PFSK-1 (cell line): ENCODE measurements around the gene CACNA1D.

Experiments
- FOXP2 ChIP-seq: optimal IDR thresholded peaks from 2 replicates; pipeline ENCODE3; 2011; ENCODE audit warnings: borderline replicate concordance, control low read depth, inconsistent platforms; ENCODE audit not compliant: insufficient read depth; ENCODE audit errors: extremely low read length, extremely low read depth
- POLR2AphosphoS5 ChIP-seq: IDR thresholded peaks from 2 replicates; pipeline ENCODE4 v1.6.1; 2012; ENCODE audit warnings: low read depth, mild to moderate bottlenecking, control low read depth, low read length, moderate library complexity
- SIN3A ChIP-seq: IDR thresholded peaks from 2 replicates; pipeline ENCODE4 v1.6.1; 2012; ENCODE audit warnings: mild to moderate bottlenecking, low read length, moderate library complexity, borderline replicate concordance; ENCODE audit not compliant: insufficient read depth
- TAF1 ChIP-seq: IDR thresholded peaks from 2 replicates; pipeline ENCODE4 v1.6.1; 2012; ENCODE audit warnings: low read length, control low read depth, borderline replicate concordance; ENCODE audit not compliant: insufficient read depth
- TF ChIP-seq, protein P1 (sequence below), 2 experiments: IDR thresholded peaks; 2 replicates each; pipeline versions ENCODE4 v1.6.1 to v1.8.0; 2011 to 2012; ENCODE audit warnings: low read depth in 2 of 2, low read length in 2 of 2, control low read depth in 1 of 2, inconsistent platforms in 1 of 2, mild to moderate bottlenecking in 1 of 2, moderate library complexity in 1 of 2; ENCODE audit not compliant: insufficient read depth in 1 of 2

The CACNA1D gene

GRCh38 chr3:53696401-53697172 is 202.2 kb downstream of the CACNA1D start:
- no peak for TF ChIP-seq POLR2AphosphoS5
- no peak for TF ChIP-seq TAF1
- TF ChIP-seq, protein P1, sequence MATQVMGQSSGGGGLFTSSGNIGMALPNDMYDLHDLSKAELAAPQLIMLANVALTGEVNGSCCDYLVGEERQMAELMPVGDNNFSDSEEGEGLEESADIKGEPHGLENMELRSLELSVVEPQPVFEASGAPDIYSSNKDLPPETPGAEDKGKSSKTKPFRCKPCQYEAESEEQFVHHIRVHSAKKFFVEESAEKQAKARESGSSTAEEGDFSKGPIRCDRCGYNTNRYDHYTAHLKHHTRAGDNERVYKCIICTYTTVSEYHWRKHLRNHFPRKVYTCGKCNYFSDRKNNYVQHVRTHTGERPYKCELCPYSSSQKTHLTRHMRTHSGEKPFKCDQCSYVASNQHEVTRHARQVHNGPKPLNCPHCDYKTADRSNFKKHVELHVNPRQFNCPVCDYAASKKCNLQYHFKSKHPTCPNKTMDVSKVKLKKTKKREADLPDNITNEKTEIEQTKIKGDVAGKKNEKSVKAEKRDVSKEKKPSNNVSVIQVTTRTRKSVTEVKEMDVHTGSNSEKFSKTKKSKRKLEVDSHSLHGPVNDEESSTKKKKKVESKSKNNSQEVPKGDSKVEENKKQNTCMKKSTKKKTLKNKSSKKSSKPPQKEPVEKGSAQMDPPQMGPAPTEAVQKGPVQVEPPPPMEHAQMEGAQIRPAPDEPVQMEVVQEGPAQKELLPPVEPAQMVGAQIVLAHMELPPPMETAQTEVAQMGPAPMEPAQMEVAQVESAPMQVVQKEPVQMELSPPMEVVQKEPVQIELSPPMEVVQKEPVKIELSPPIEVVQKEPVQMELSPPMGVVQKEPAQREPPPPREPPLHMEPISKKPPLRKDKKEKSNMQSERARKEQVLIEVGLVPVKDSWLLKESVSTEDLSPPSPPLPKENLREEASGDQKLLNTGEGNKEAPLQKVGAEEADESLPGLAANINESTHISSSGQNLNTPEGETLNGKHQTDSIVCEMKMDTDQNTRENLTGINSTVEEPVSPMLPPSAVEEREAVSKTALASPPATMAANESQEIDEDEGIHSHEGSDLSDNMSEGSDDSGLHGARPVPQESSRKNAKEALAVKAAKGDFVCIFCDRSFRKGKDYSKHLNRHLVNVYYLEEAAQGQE (IDR thresholded peaks at IDR 0.05; ENCODE audit: insufficient read depth in 1 of 2, low read depth in 2 of 2, low read length in 2 of 2) = no peak
- no peak for TF ChIP-seq FOXP2
- TF ChIP-seq SIN3A = no peak

- no peak for TF ChIP-seq POLR2AphosphoS5
- no peak for TF ChIP-seq FOXP2
- TF ChIP-seq SIN3A = no peak
- TF ChIP-seq, protein P1 (IDR thresholded peaks at IDR 0.05; ENCODE audit: insufficient read depth in 1 of 2, low read depth in 2 of 2, low read length in 2 of 2) = no peak
- TF ChIP-seq TAF1 = no peak
These were observed 206.0 kb downstream of the CACNA1D start for GRCh38 chr3:53700441-53700840.

- TF ChIP-seq TAF1 (no peak), FOXP2 (no peak)
These were observed 208.5 kb downstream of the CACNA1D start for GRCh38 chr3:53702776-53703530.

DNA sequence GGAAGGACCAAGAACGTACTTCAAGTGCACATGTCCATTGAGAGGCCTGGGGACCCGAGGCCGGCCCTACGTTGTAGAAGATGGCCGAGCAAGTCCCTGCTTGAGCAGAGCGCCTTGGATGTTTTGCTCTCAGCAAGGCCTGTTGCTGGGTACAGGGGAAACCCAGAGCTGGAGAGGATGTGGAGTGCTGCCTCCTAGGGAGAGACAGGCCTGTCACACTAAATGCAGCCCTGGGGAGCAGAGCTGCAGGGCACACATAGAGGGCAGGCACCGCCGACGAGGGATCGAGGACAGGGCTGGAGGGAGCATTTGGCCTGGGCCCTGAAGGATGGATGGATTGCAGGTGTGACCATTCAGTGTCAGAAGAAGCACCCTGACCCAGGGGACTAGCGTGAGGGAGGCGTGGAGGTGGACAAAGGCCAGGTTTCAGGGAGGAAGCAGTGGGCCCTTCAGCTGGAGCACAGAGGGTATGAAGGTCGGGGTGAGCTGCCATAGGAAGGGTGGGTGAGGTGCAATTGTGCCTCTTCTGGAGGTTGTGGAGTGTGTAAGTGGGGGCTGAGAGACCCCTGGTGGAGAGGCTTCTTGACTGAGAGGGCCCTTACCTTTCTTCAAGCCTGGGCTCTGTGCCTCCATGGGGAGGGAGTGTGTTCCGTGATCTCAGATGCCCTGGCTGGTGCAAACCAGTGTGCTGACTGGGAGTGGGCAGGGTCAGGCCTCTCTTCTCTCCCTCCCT is 209.4 kb downstream of the CACNA1D start:
- TF ChIP-seq, protein P1 (IDR thresholded peaks at IDR 0.05; ENCODE audit: insufficient read depth in 1 of 2, low read depth in 2 of 2, low read length in 2 of 2) = no peak
- no peak for TF ChIP-seq FOXP2
- TF ChIP-seq TAF1 = no peak
- TF ChIP-seq SIN3A = no peak
- no peak for TF ChIP-seq POLR2AphosphoS5

- TF ChIP-seq POLR2AphosphoS5 (no peak), SIN3A (no peak), FOXP2 (no peak), TAF1 (no peak)
- TF ChIP-seq, protein P1 (IDR thresholded peaks at IDR 0.05; ENCODE audit: insufficient read depth in 1 of 2, low read depth in 2 of 2, low read length in 2 of 2) = no peak
These were observed 209.9 kb downstream of the CACNA1D start for GRCh38 chr3:53704363-53704725.
